ENCODE data around the gene BGLAP.

Gene BGLAP

DNA sequence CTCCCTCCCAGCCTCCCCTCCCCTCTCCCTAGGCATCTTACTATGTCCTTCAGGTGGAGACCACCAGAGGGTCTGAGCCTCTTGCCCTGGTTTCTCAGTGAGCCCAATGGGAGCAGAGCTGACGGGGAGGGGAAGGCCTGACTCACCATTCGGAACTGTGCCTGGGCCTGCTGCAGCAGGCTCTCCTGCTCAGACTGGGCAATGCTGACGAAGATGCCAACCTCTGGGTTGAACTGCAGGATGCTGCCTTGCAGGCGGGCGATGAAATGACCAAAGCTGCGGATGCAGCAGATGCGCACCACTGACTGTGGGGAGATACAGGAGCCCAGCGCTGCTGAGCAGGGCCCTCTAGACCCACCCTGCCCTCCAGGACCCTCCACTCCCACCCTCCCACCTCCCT is 16.9 kb downstream of the BGLAP start:
- no peak for TF ChIP-seq GLIS3 (CRISPR knock-in tag; IDR thresholded peaks at IDR 0.05)
- TF ChIP-seq ISL1 (CRISPR knock-in tag; IDR thresholded peaks at IDR 0.05), result no peak
- TF ChIP-seq, protein P1, sequence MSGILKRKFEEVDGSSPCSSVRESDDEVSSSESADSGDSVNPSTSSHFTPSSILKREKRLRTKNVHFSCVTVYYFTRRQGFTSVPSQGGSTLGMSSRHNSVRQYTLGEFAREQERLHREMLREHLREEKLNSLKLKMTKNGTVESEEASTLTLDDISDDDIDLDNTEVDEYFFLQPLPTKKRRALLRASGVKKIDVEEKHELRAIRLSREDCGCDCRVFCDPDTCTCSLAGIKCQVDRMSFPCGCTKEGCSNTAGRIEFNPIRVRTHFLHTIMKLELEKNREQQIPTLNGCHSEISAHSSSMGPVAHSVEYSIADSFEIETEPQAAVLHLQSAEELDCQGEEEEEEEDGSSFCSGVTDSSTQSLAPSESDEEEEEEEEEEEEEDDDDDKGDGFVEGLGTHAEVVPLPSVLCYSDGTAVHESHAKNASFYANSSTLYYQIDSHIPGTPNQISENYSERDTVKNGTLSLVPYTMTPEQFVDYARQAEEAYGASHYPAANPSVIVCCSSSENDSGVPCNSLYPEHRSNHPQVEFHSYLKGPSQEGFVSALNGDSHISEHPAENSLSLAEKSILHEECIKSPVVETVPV (CRISPR knock-in tag; IDR thresholded peaks at IDR 0.05), result no peak
- no peak for TF ChIP-seq CSDC2 (CRISPR knock-in tag; IDR thresholded peaks at IDR 0.05)
- TF ChIP-seq PPARA (CRISPR knock-in tag; IDR thresholded peaks at IDR 0.05; ENCODE audit: borderline replicate concordance), result no peak
- TF ChIP-seq TCF4 (CRISPR knock-in tag; IDR thresholded peaks at IDR 0.05; ENCODE audit: borderline replicate concordance), result no peak
- no peak for TF ChIP-seq ZFP30 (CRISPR knock-in tag; IDR thresholded peaks at IDR 0.05)
- TF ChIP-seq, protein P2, sequence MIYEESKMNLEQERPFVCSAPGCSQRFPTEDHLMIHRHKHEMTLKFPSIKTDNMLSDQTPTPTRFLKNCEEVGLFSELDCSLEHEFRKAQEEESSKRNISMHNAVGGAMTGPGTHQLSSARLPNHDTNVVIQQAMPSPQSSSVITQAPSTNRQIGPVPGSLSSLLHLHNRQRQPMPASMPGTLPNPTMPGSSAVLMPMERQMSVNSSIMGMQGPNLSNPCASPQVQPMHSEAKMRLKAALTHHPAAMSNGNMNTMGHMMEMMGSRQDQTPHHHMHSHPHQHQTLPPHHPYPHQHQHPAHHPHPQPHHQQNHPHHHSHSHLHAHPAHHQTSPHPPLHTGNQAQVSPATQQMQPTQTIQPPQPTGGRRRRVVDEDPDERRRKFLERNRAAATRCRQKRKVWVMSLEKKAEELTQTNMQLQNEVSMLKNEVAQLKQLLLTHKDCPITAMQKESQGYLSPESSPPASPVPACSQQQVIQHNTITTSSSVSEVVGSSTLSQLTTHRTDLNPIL (CRISPR knock-in tag; IDR thresholded peaks at IDR 0.05; ENCODE audit: low read depth), result no peak
- TF ChIP-seq, protein P3, sequence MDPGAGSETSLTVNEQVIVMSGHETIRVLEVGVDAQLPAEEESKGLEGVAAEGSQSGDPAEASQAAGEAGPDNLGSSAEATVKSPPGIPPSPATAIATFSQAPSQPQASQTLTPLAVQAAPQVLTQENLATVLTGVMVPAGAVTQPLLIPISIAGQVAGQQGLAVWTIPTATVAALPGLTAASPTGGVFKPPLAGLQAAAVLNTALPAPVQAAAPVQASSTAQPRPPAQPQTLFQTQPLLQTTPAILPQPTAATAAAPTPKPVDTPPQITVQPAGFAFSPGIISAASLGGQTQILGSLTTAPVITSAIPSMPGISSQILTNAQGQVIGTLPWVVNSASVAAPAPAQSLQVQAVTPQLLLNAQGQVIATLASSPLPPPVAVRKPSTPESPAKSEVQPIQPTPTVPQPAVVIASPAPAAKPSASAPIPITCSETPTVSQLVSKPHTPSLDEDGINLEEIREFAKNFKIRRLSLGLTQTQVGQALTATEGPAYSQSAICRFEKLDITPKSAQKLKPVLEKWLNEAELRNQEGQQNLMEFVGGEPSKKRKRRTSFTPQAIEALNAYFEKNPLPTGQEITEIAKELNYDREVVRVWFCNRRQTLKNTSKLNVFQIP (CRISPR knock-in tag; IDR thresholded peaks at IDR 0.05; ENCODE audit: borderline replicate concordance, low read depth), result no peak
- no peak for TF ChIP-seq ZNF70 (CRISPR knock-in tag; IDR thresholded peaks at IDR 0.05)
- TF ChIP-seq OSR1 (CRISPR knock-in tag; IDR thresholded peaks at IDR 0.05), result no peak
- TF ChIP-seq ZNF8 (CRISPR knock-in tag; IDR thresholded peaks at IDR 0.05), result no peak
- TF ChIP-seq, protein P4, sequence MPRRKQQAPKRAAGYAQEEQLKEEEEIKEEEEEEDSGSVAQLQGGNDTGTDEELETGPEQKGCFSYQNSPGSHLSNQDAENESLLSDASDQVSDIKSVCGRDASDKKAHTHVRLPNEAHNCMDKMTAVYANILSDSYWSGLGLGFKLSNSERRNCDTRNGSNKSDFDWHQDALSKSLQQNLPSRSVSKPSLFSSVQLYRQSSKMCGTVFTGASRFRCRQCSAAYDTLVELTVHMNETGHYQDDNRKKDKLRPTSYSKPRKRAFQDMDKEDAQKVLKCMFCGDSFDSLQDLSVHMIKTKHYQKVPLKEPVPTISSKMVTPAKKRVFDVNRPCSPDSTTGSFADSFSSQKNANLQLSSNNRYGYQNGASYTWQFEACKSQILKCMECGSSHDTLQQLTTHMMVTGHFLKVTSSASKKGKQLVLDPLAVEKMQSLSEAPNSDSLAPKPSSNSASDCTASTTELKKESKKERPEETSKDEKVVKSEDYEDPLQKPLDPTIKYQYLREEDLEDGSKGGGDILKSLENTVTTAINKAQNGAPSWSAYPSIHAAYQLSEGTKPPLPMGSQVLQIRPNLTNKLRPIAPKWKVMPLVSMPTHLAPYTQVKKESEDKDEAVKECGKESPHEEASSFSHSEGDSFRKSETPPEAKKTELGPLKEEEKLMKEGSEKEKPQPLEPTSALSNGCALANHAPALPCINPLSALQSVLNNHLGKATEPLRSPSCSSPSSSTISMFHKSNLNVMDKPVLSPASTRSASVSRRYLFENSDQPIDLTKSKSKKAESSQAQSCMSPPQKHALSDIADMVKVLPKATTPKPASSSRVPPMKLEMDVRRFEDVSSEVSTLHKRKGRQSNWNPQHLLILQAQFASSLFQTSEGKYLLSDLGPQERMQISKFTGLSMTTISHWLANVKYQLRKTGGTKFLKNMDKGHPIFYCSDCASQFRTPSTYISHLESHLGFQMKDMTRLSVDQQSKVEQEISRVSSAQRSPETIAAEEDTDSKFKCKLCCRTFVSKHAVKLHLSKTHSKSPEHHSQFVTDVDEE (CRISPR knock-in tag; IDR thresholded peaks at IDR 0.05), result no peak
- ATAC-seq, result no peak

DNA sequence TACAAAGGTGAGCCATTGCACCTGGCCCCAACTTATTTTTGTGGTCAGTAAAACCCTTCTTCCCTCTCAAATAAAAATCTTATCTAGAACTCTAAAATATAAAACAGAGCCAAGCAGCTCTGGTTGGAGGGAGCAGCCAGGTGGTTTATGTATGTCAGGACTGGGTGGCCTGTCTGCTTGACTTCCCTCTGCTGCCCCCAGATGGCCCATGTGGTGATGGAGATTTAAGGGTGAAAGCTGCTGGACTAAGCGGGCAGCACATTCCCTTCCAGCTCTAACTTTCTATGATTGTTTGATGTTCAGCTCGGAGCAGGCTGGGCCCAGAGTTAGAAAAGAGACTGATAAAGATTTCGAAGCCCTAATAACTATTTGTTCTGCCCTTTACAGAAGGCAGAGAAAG is 17.8 kb downstream of the BGLAP start:
- TF ChIP-seq ISL1 (CRISPR knock-in tag; IDR thresholded peaks at IDR 0.05), result no peak
- no peak for TF ChIP-seq ARNTL (CRISPR knock-in tag; IDR thresholded peaks at IDR 0.05; ENCODE audit: borderline replicate concordance, low read depth)
- no peak for TF ChIP-seq ZC3H10 (CRISPR knock-in tag; IDR thresholded peaks at IDR 0.05)
- TF ChIP-seq ZNF8 (CRISPR knock-in tag; IDR thresholded peaks at IDR 0.05), result no peak
- no peak for TF ChIP-seq CSDC2 (CRISPR knock-in tag; IDR thresholded peaks at IDR 0.05)
- TF ChIP-seq PPARA (CRISPR knock-in tag; IDR thresholded peaks at IDR 0.05; ENCODE audit: borderline replicate concordance), result no peak
- no peak for TF ChIP-seq SNAI2 (CRISPR knock-in tag; IDR thresholded peaks at IDR 0.05)
- no peak for TF ChIP-seq ZFP3 (CRISPR knock-in tag; IDR thresholded peaks at IDR 0.05)
- no peak for TF ChIP-seq ESRRG (CRISPR knock-in tag; IDR thresholded peaks at IDR 0.05)
- TF ChIP-seq RARB (CRISPR knock-in tag; IDR thresholded peaks at IDR 0.05), result no peak
- TF ChIP-seq, protein P1 (CRISPR knock-in tag; IDR thresholded peaks at IDR 0.05), result no peak
- no peak for TF ChIP-seq BACH2 (CRISPR knock-in tag; IDR thresholded peaks at IDR 0.05; ENCODE audit: borderline replicate concordance)
- no peak for TF ChIP-seq OSR1 (CRISPR knock-in tag; IDR thresholded peaks at IDR 0.05)
- TF ChIP-seq ZNF70 (CRISPR knock-in tag; IDR thresholded peaks at IDR 0.05), result no peak
- TF ChIP-seq ZNF565 (CRISPR knock-in tag; conservative IDR thresholded peaks at IDR 0.05; ENCODE audit: low read depth), result no peak
- TF ChIP-seq TOX (CRISPR knock-in tag; IDR thresholded peaks at IDR 0.05; ENCODE audit: borderline replicate concordance), result no peak
- peak; percentile 60 for ATAC-seq

DNA sequence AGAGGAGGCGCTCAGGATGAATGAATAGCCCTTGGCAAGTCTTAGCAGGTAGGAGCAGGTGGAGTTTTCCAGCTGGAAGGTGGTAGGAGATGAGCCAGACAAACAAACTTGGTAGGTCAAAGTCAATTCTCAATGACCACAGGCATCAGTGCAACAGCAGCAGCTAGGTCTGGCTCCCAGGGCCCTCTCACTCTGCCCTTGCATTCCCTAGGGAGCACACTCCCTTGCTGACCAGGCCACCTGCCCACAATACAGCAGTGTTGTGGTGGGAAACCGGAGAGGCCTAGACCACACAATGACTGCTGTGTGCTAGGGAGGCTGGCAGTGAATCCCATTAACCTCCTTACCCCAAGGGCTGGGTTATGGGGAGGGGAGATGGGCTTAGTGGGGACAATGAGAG is 18.9 kb downstream of the BGLAP start:
- no peak for ATAC-seq
- TF ChIP-seq ZNF8 (CRISPR knock-in tag; IDR thresholded peaks at IDR 0.05) (no peak), ESRRG (CRISPR knock-in tag; IDR thresholded peaks at IDR 0.05) (no peak), CSDC2 (CRISPR knock-in tag; IDR thresholded peaks at IDR 0.05) (no peak), ZC3H10 (CRISPR knock-in tag; IDR thresholded peaks at IDR 0.05) (no peak), GLIS3 (CRISPR knock-in tag; IDR thresholded peaks at IDR 0.05) (no peak), ZFP30 (CRISPR knock-in tag; IDR thresholded peaks at IDR 0.05) (no peak), ARNTL (CRISPR knock-in tag; IDR thresholded peaks at IDR 0.05; ENCODE audit: borderline replicate concordance, low read depth) (no peak), ZNF70 (CRISPR knock-in tag; IDR thresholded peaks at IDR 0.05) (no peak), SNAI2 (CRISPR knock-in tag; IDR thresholded peaks at IDR 0.05) (no peak), BACH2 (CRISPR knock-in tag; IDR thresholded peaks at IDR 0.05; ENCODE audit: borderline replicate concordance) (no peak), PPARA (CRISPR knock-in tag; IDR thresholded peaks at IDR 0.05; ENCODE audit: borderline replicate concordance) (no peak), ISL1 (CRISPR knock-in tag; IDR thresholded peaks at IDR 0.05) (no peak), TOX (CRISPR knock-in tag; IDR thresholded peaks at IDR 0.05; ENCODE audit: borderline replicate concordance) (no peak), TCF4 (CRISPR knock-in tag; IDR thresholded peaks at IDR 0.05; ENCODE audit: borderline replicate concordance) (no peak), ZNF565 (CRISPR knock-in tag; conservative IDR thresholded peaks at IDR 0.05; ENCODE audit: low read depth) (no peak)
- TF ChIP-seq, protein P1 (CRISPR knock-in tag; IDR thresholded peaks at IDR 0.05), result no peak
- TF ChIP-seq, protein P4 (CRISPR knock-in tag; IDR thresholded peaks at IDR 0.05), result no peak

All from SK-N-SH treated with all-trans-retinoic acid at 6 μM for 48 hours (cell line).